GM10266 (cell line): ENCODE results near the gene SRRM5.

Experiments
- DNase-seq: peaks from one replicate; pipeline ENCODE4 v3.0.0; 2012; ENCODE audit errors: extremely low spot score
- TF ChIP-seq, protein P1 (sequence below): IDR thresholded peaks from 2 replicates; pipeline ENCODE4 v1.5.1; 2012; ENCODE audit warnings: mild to moderate bottlenecking, low read depth; ENCODE audit not compliant: control insufficient read depth, insufficient read depth; ENCODE audit errors: missing control alignments

Gene SRRM5

DNA sequence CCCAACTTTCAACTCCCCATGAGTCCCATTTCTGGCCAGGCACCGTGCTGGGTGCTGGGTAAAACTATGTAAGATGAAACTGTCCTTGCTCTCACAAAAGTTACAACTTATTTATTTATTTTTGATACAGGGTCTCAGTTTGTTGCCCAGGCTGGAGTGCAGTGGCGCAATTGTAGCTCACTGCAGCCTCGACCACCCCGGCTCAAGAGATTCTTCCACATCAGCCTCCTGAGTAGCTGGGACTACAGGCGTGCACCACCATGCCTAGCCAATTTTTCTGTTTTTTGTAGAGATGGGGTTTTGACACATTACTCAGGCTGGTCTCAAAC is 40.6 kb downstream of the SRRM5 start:
- DNase-seq, result no peak
- TF ChIP-seq, protein P1, sequence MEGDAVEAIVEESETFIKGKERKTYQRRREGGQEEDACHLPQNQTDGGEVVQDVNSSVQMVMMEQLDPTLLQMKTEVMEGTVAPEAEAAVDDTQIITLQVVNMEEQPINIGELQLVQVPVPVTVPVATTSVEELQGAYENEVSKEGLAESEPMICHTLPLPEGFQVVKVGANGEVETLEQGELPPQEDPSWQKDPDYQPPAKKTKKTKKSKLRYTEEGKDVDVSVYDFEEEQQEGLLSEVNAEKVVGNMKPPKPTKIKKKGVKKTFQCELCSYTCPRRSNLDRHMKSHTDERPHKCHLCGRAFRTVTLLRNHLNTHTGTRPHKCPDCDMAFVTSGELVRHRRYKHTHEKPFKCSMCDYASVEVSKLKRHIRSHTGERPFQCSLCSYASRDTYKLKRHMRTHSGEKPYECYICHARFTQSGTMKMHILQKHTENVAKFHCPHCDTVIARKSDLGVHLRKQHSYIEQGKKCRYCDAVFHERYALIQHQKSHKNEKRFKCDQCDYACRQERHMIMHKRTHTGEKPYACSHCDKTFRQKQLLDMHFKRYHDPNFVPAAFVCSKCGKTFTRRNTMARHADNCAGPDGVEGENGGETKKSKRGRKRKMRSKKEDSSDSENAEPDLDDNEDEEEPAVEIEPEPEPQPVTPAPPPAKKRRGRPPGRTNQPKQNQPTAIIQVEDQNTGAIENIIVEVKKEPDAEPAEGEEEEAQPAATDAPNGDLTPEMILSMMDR, result no peak

DNA sequence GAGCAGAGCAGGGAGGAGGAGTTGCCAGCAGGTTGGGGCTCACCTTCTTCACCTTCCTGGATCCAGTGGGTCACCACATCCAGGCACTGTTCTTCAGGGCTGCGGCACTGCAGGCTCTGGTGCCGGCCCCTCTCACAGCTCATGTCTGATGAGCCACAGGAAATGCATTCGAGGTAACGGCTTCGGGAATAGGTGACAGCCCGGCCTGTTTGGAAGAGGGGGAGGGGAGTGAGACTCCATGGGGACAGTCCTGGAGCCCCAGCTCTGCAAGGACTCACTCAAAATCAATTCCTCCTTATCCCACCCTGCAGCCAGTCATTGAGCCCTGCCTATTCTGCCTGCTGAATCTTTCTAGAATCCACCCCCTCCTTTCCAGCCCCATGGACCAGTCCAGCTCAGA is 44.5 kb downstream of the SRRM5 start:
- DNase-seq, result no peak

DNA sequence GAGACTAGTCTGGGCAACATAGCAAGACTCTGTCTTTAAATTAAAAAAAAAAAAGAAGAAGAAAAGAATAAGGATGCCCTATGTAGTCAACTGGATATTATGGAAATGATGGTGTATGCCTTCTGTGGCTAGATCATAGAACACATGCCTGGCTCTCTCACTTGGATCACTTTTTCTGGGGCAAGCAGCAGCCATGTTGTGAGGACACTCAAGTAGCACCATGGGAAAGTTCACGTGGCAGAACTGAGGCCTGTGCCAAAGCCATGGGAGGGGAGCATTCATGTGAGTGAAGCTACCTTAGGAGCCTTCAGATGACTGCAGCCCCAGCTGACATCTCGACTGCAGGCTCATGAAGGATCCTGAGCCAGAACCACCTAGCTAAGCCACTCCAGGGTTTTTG is 46.1 kb downstream of the SRRM5 start:
- TF ChIP-seq, protein P1, result no peak
- no peak for DNase-seq

More for the DNA sequence above, 44.5 kb downstream of the SRRM5 start:
- TF ChIP-seq, protein P1, result no peak

DNA sequence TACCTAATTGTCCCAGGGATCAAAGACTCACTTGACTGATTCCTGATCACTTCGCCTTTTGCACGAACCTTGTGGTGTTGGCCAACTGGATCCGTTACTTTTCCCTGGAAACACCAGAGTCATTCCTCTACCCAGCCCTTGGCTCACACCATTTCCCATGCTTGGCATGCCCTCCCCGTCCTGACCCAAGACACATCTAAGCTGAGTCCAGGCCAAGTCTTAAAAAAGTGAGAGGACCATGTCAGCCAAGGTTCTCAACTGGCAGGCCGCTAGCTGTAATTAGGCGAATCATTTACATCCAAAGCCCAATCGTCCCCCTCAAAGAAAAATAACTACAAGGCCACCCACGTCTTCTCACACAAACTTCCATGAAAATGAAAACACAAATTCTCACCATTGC is 46.6 kb downstream of the SRRM5 start:
- TF ChIP-seq, protein P1, result no peak
- DNase-seq, result no peak

DNA sequence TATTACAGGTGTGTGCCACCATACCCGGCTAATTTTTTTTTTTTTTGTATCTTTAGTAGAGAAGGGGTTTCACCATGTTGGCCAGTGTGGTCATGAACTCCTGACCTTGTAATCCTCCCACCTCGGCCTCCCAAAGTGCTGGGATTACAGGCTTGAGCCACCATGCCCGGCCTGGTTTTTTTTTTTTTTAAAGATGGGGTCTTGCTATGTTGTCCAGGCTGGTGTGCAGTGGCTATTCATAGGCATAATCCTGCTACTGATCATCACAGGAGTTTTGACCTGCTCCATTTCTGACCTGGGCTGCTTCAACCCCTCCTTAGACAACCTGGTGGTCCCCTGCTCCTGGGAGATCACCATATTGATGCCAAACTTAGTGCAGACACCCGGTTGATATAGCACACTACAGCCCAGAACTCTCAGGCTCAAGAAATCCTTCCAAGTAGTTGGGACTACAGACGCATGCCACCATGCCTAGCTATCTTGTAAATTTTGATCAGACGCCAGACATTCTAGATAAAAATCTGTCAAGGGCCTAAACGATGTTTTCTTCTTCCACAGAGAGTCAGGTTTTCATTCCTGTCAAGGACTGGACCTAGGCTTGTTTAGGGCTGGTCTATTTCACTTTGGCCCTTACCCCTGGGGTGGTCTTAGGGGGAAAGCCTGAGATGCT is 48.5 kb downstream of the SRRM5 start:
- no peak for DNase-seq
- TF ChIP-seq, protein P1, result no peak

DNA sequence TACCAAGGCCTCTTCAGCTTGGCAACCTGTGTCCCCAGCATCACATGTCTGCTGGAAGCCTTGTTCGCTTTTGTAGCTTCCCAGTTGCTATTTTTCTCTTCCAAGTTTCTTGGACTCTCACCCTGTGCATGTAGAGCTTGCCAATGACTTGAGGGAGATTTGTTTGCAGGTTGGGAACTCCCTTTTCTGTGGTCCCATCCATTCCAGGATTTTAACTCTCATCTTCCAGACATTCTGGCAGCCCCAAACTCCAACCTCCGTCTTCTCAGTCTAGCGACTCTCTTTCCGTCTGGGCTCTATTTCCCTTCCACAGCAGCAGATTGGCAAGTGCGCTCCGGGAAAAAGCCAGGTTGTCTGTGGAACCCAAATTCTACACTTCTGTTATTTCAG is 49.1 kb downstream of the SRRM5 start:
- DNase-seq, result no peak
- TF ChIP-seq, protein P1, result no peak

DNA sequence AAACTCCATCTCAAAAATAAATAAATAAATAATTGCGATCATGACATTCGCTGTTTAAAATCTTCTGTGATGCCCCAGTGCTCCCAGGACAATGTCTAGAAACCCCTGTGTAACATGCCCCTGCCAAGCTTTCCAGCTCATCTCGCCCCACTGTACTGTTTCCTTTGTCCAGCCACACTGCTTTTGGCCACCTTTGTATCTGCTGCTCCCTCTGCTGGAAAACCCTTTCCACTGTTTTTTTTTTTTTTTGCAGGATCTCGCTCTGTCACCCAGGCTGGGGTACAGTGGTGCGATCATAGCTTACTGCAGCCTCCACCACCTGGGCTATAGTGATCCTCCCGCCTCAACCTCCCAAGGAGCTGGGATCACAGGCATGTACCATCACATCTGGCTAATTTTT is 50.6 kb downstream of the SRRM5 start:
- TF ChIP-seq, protein P1, result no peak
- no peak for DNase-seq
